HEK293 (cell line): ENCODE measurements around the gene MEGF8.

Experiments used
- CTCF ChIA-PET: fragments of 350-600 bp; formaldehyde crosslinking; extraction: SDS; loops from one replicate; lab custom pipeline; 2021; ENCODE audit warnings: antibody characterized with exemption; lab: Yijun Ruan, JAX
- POLR2A ChIA-PET: fragments of 300-600 bp; formaldehyde crosslinking; extraction: SDS; loops from one replicate; lab custom pipeline; 2020; ENCODE audit warnings: antibody characterized with exemption, inconsistent platforms; lab: Yijun Ruan, JAX
- H3K27ac ChIP-seq: fragments of 200-500 bp; sonication (Bioruptor generic); 2 replicates; pipeline ENCODE4 v1.5.1; 2014; ENCODE audit warnings: low read depth, low read length, control low read depth, inconsistent platforms; ENCODE audit errors: extremely low read depth
- H3K36me3 ChIP-seq, 2 experiments: fragments of 200-500 bp in 1 of 2; sonication (Bioruptor generic) in 1 of 2; 1 replicate in 1 of 2; 2 replicates in 1 of 2; pipeline ENCODE4 v1.5.1; 2014 to 2017; ENCODE audit warnings: inconsistent platforms in 2 of 2, low read length in 2 of 2; ENCODE audit not compliant: control insufficient read depth in 2 of 2, insufficient read depth in 1 of 2
- H3K4me1 ChIP-seq: fragments of 200-500 bp; sonication (Bioruptor generic); 2 replicates; pipeline ENCODE4 v1.5.1; 2014; ENCODE audit warnings: mild to moderate bottlenecking, low read length, inconsistent platforms; ENCODE audit not compliant: control insufficient read depth, insufficient read depth
- H3K4me3 ChIP-seq: 2 replicates; pipeline ENCODE4 v1.5.1; 2011; ENCODE audit warnings: low read depth, mild to moderate bottlenecking, control low read depth, low read length, moderate library complexity
- H3K9me3 ChIP-seq: fragments of 200-500 bp; sonication (Bioruptor generic); 2 replicates; pipeline ENCODE4 v1.5.1; 2014; ENCODE audit warnings: low read depth, low read length, inconsistent platforms; ENCODE audit not compliant: control insufficient read depth, insufficient read depth
- ATF2 ChIP-seq: fragments of 450-650 bp; formaldehyde crosslinking; IDR thresholded peaks from 2 replicates; pipeline ENCODE4 v1.5.1; 2016; ENCODE audit warnings: missing biosample characterization, missing genetic modification characterization, low read depth
- CTCF ChIP-seq: fragments of 450-650 bp; formaldehyde crosslinking; IDR thresholded peaks from 2 replicates; pipeline ENCODE4 v1.5.1; 2016; ENCODE audit warnings: missing biosample characterization, missing genetic modification characterization
- GLIS2 ChIP-seq: fragments of 450-650 bp; formaldehyde crosslinking; IDR thresholded peaks from 2 replicates; pipeline ENCODE4 v1.5.1; 2016; ENCODE audit warnings: missing biosample characterization, missing genetic modification characterization
- OSR2 ChIP-seq: fragments of 450-650 bp; formaldehyde crosslinking; IDR thresholded peaks from 2 replicates; pipeline ENCODE4 v1.5.1; 2016; ENCODE audit warnings: missing biosample characterization, missing genetic modification characterization
- PATZ1 ChIP-seq: fragments of 450-650 bp; formaldehyde crosslinking; IDR thresholded peaks from 2 replicates; pipeline ENCODE4 v1.5.1; 2016; ENCODE audit warnings: missing biosample characterization, missing genetic modification characterization
- ZBTB44 ChIP-seq: fragments of 450-650 bp; IDR thresholded peaks from 2 replicates; pipeline ENCODE4 v1.5.1; 2018; ENCODE audit warnings: missing biosample characterization, mild to moderate bottlenecking, missing genetic modification characterization
- ZFHX2 ChIP-seq: fragments of 450-650 bp; formaldehyde crosslinking; conservative IDR thresholded peaks from 2 replicates; pipeline ENCODE4 v1.5.1; 2016; ENCODE audit warnings: missing biosample characterization, missing genetic modification characterization
- ZIC2 ChIP-seq: fragments of 450-650 bp; formaldehyde crosslinking; IDR thresholded peaks from 2 replicates; pipeline ENCODE4 v1.5.1; 2016; ENCODE audit warnings: missing biosample characterization, missing genetic modification characterization
- ZNF133 ChIP-seq: fragments of 450-650 bp; formaldehyde crosslinking; IDR thresholded peaks from 2 replicates; pipeline ENCODE4 v1.5.1; 2016; ENCODE audit warnings: missing biosample characterization, missing genetic modification characterization
- ZNF248 ChIP-seq: fragments of 450-650 bp; formaldehyde crosslinking; IDR thresholded peaks from 2 replicates; pipeline ENCODE4 v1.5.1; 2017; ENCODE audit warnings: missing biosample characterization, missing genetic modification characterization
- ZNF311 ChIP-seq: fragments of 450-650 bp; formaldehyde crosslinking; IDR thresholded peaks from 2 replicates; pipeline ENCODE4 v1.5.1; 2017; ENCODE audit warnings: missing biosample characterization, missing genetic modification characterization, borderline replicate concordance
- ZNF341 ChIP-seq: fragments of 450-650 bp; formaldehyde crosslinking; IDR thresholded peaks from 2 replicates; pipeline ENCODE4; 2016; ENCODE audit warnings: low read depth, missing biosample characterization, missing genetic modification characterization
- ZNF362 ChIP-seq: fragments of 450-650 bp; formaldehyde crosslinking; IDR thresholded peaks from 2 replicates; pipeline ENCODE4 v1.5.1; 2016; ENCODE audit warnings: missing biosample characterization, missing genetic modification characterization
- ZNF423 ChIP-seq: fragments of 450-650 bp; formaldehyde crosslinking; IDR thresholded peaks from 2 replicates; pipeline ENCODE4 v1.5.1; 2016; ENCODE audit warnings: missing biosample characterization, missing genetic modification characterization
- ZNF513 ChIP-seq: fragments of 450-650 bp; IDR thresholded peaks from 2 replicates; pipeline ENCODE4 v1.5.1; 2018; ENCODE audit warnings: missing biosample characterization, missing genetic modification characterization
- ZNF76 ChIP-seq: fragments of 450-650 bp; formaldehyde crosslinking; IDR thresholded peaks from 2 replicates; pipeline ENCODE4; 2016; ENCODE audit warnings: low read depth, missing biosample characterization, missing genetic modification characterization, borderline replicate concordance
- ZSCAN4 ChIP-seq: fragments of 450-650 bp; formaldehyde crosslinking; IDR thresholded peaks from 2 replicates; pipeline ENCODE4 v1.5.1; 2017; ENCODE audit warnings: missing biosample characterization, missing genetic modification characterization

Gene MEGF8

GRCh38 chr19:42288881-42289555 is 36.4 kb upstream of the MEGF8 start:
- Histone ChIP-seq H3K4me1 (peaks cover 19% of the 10 kb centered on the region), H3K4me3 (no peak overlapping the region), H3K27ac (no peak overlapping the region), H3K36me3 (peaks cover 5 to 74% of the 10 kb centered on the region in 2 experiments; a peak in 2 of 3 replicates), H3K9me3 (no peaks in the 10 kb centered on the region)
- CTCF ChIA-PET: interaction anchor here (0.6 to 3.6 kb wide), 4 partner anchors 10 to 156 kb away, joined by 3 to 16 read pairs (median 7); partner anchors contain the start of gene POU2F2
- POLR2A ChIA-PET: interaction anchor here (0.5 to 1.5 kb wide), 6 partner anchors 9 to 90 kb away, joined by 3 to 7 read pairs (median 3); no protein-coding TSS in a partner anchor
- no peak for TF ChIP-seq ZNF362 (tag by site-specific recombination)
- peak; percentile 64 for TF ChIP-seq ZIC2 (tag by site-specific recombination)
- 0 out of 2 replicates have a peak, but pooled peaks have one; percentile 36 for TF ChIP-seq GLIS2 (tag by site-specific recombination)
- peak; percentile 68 for TF ChIP-seq ATF2
- 0 out of 2 replicates have a peak, but pooled peaks have one; percentile 51 for TF ChIP-seq ZNF513 (tag by site-specific recombination)
- peak; percentile 58; the same call in 1 of the 2 replicates for TF ChIP-seq CTCF (tag by site-specific recombination)

- Histone ChIP-seq H3K9me3 (no peaks in the 10 kb centered on the region), H3K4me3 (no peak overlapping the region), H3K4me1 (peaks cover 18% of the 10 kb centered on the region), H3K27ac (no peak overlapping the region), H3K36me3 (peaks cover 8 to 80% of the 10 kb centered on the region in 2 experiments; a peak in 2 of 3 replicates)
- TF ChIP-seq ZNF423 (tag by site-specific recombination) (no peak), ZIC2 (tag by site-specific recombination) (peak; percentile 5; the same call in 1 of the 2 replicates), ZNF133 (tag by site-specific recombination) (no peak), ZNF341 (tag by site-specific recombination) (peak; percentile 34; the same call in 1 of the 2 replicates), OSR2 (tag by site-specific recombination) (no peak)
- CTCF ChIA-PET: interaction anchor here (0.5 to 3.6 kb wide), 4 partner anchors 12 to 149 kb away, joined by 3 to 16 read pairs (median 3); no protein-coding TSS in a partner anchor
- POLR2A ChIA-PET: interaction anchor here (0.5 to 1.4 kb wide), 2 partner anchors 19 to 90 kb away, joined by 3 to 7 read pairs; no protein-coding TSS in a partner anchor
Observed at GRCh38 chr19:42289556-42290041, 35.8 kb upstream of the MEGF8 start.

GRCh38 chr19:42290136-42290522 is 35.3 kb upstream of the MEGF8 start:
- H3K4me1 ChIP-seq: peaks cover 12% of the 10 kb centered on the region
- no peak overlapping the region for H3K4me3 ChIP-seq
- H3K36me3 ChIP-seq: peaks cover 12 to 82% of the 10 kb centered on the region in 2 experiments
- ChIA-PET CTCF (interaction anchor here (0.7 to 3.6 kb wide), 6 partner anchors 13 to 194 kb away, joined by 3 to 16 read pairs (median 4); no protein-coding TSS in a partner anchor), POLR2A (interaction anchor here (1.4 kb wide), 1 partner anchor 18 kb away, joined by 3 read pairs; no protein-coding TSS in a partner anchor)
- H3K27ac ChIP-seq: no peak overlapping the region
- H3K9me3 ChIP-seq: no peaks in the 10 kb centered on the region
- TF ChIP-seq ZNF76 (tag by site-specific recombination) (no peak), ZFHX2 (tag by site-specific recombination) (no peak), ZNF311 (tag by site-specific recombination) (no peak), ZNF248 (tag by site-specific recombination) (no peak), ZSCAN4 (tag by site-specific recombination) (no peak), PATZ1 (tag by site-specific recombination) (0 out of 2 replicates have a peak, but pooled peaks have one; percentile 32), ZBTB44 (tag by site-specific recombination) (no peak)
